Measurements from ENCODE around the gene CCDC40.

CCDC40 gene

DNA sequence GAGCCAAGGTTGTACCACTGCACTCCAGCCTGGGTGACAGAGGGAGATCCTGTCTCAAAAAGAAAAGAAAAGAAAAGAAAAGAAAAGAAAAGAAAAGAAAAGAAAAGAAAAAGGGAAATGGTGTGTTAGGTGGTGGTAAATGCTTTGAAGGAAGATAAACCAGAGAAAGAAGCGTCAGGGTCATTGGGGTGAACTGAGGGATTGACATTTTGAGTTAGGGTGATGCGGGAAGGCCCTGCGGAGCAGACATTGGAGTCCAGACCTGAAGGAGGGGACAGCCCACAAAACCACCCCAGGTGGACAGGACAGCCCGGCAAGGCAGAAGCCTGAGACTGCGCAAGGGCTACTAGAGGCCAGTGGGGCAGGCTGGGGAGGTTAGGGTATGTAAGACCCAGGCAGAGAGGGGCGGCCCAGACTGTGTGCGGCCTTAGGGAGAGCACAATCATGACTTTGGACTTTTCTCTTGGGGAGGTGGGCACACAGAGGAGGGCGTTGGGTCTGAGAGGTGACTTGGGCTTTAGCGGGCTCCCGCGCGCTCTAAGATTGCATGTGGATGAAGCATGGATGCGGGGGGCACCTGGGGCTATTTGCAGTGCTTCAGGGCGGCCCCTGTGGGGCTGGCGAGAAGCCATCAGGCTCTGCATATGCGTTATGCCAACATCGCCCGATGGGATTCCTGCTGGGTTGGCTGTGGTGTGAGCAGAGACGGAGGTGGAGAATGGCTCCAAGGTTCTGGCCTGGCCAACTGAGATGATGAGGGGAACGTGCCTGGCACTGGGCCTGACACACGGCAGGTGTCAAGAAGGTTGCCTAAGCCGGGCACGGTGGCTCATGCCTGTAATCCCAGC lies 61.6 kb downstream of the CCDC40 start:
- H3K4me3 ChIP-seq (ENCODE audit: low read length): no peak overlapping the region
- no peak for TF ChIP-seq ZNF274 (IDR thresholded peaks at IDR 0.05; ENCODE audit: low read depth, low read length)

DNA sequence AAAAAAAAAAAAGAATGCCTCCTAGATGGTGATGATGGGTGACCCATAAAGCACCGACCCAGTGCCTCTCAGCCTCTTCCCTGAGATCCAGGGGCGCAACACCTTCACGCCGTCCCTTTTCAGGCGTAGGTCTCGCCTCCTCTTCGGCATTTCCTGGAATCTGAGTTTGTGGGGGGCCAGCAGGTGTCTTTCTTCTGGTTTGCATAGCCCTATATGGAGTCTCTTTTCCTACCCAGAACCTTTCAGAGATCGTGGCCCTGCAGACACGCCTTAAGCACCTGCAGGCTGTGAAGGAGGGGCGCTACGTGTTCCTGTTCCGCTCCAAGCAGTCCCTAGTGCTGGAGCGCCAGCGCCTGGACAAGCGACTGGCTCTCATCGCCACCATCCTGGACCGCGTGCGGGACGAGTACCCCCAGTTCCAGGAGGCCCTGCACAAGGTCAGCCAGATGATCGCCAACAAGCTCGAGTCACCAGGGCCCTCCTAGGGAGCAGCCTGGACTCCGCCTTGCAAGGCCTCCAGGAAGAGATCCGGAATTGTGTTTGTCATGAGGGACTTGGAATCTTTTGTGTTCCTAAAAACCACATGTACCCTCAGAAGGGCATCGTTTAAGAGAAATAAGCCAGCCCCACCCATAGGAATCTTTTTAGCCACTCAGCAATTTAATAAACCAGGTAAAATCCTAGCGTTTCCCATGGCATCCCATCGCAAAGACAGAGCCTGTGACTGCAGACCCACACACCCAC lies 63.0 kb downstream of the CCDC40 start:
- no peak for TF ChIP-seq ZNF274 (IDR thresholded peaks at IDR 0.05; ENCODE audit: low read depth, low read length)
- H3K4me3 ChIP-seq (ENCODE audit: low read length): no peak overlapping the region

DNA sequence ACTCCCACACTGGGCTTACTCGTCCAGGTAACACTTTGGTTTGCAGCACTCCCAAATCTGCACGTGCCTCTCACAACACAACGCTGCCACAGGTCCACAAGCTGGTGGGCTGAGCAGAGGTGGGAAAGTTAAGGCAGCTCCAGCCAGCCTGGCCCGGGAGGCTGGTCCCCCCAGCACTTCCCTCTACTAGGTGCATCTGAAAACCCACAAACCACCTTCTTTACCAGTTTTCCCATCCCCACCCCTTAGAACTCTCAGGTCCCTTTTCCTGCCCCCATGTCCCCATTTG lies 63.5 kb downstream of the CCDC40 start:
- H3K4me3 ChIP-seq (ENCODE audit: low read length): no peak overlapping the region
- TF ChIP-seq ZNF274 (IDR thresholded peaks at IDR 0.05; ENCODE audit: low read depth, low read length): no peak

DNA sequence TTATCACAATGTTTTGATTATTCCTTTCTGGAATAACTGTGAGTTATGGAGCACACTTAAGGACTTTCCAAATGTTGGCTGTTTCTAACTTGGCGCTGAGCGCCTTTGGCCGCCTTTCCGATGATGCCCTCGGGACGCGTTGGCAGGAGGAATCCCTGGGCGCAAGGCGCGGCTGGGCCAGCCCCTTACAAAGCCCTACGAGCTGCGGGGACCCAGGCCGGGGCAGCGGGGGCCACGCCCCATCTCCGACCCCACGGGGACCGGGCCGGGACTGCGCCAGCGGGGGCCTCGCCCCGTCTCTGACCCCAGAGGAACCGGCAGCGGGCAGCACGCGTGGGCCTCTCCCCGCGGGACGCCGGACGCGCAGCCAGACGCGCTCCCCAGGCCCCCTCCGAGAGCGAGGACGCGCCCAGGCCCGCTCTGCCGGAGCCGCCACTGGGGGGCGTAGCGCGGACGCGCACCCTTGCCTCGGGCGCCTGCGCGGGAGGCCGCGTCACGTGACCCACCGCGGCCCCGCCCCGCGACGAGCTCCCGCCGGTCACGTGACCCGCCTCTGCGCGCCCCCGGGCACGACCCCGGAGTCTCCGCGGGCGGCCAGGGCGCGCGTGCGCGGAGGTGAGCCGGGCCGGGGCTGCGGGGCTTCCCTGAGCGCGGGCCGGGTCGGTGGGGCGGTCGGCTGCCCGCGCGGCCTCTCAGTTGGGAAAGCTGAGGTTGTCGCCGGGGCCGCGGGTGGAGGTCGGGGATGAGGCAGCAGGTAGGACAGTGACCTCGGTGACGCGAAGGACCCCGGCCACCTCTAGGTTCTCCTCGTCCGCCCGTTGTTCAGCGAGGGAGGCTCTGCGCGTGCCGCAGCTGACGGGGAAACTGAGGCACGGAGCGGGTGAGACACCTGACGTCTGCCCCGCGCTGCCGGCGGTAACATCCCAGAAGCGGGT lies 64.8 kb downstream of the CCDC40 start, which contains the start of gene GAA:
Gene GAA, plus strand, starts transcription at position 571 of the 935 bp plus-strand sequence. CDS start 3,006 bp downstream, outside the sequence.
- TF ChIP-seq ZNF274 (IDR thresholded peaks at IDR 0.05; ENCODE audit: low read depth, low read length): no peak
- peak within 1 kb of the TSS; percentile 74 for H3K4me3 ChIP-seq (ENCODE audit: low read length)

DNA sequence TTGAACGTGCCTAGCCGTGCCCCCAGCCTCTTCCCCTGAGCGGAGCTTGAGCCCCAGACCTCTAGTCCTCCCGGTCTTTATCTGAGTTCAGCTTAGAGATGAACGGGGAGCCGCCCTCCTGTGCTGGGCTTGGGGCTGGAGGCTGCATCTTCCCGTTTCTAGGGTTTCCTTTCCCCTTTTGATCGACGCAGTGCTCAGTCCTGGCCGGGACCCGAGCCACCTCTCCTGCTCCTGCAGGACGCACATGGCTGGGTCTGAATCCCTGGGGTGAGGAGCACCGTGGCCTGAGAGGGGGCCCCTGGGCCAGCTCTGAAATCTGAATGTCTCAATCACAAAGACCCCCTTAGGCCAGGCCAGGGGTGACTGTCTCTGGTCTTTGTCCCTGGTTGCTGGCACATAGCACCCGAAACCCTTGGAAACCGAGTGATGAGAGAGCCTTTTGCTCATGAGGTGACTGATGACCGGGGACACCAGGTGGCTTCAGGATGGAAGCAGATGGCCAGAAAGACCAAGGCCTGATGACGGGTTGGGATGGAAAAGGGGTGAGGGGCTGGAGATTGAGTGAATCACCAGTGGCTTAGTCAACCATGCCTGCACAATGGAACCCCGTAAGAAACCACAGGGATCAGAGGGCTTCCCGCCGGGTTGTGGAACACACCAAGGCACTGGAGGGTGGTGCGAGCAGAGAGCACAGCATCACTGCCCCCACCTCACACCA lies 65.7 kb downstream of the CCDC40 start:
- TF ChIP-seq ZNF274 (IDR thresholded peaks at IDR 0.05; ENCODE audit: low read depth, low read length): no peak
- H3K4me3 ChIP-seq (ENCODE audit: low read length): peak overlapping the region; percentile 74

DNA sequence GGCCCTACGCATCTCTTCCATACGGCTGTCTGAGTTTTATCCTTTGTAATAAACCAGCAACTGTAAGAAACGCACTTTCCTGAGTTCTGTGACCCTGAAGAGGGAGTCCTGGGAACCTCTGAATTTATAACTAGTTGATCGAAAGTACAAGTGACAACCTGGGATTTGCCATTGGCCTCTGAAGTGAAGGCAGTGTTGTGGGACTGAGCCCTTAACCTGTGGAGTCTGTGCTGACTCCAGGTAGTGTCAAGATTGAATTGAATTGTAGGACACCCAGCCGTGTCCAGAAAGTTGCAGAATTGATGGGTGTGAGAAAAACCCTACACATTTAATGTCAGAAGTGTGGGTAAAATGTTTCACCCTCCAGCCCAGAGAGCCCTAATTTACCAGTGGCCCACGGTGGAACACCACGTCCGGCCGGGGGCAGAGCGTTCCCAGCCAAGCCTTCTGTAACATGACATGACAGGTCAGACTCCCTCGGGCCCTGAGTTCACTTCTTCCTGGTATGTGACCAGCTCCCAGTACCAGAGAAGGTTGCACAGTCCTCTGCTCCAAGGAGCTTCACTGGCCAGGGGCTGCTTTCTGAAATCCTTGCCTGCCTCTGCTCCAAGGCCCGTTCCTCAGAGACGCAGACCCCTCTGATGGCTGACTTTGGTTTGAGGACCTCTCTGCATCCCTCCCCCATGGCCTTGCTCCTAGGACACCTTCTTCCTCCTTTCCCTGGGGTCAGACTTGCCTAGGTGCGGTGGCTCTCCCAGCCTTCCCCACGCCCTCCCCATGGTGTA lies 66.4 kb downstream of the CCDC40 start:
- TF ChIP-seq ZNF274 (IDR thresholded peaks at IDR 0.05; ENCODE audit: low read depth, low read length): no peak
- H3K4me3 ChIP-seq (ENCODE audit: low read length): no peak overlapping the region

DNA sequence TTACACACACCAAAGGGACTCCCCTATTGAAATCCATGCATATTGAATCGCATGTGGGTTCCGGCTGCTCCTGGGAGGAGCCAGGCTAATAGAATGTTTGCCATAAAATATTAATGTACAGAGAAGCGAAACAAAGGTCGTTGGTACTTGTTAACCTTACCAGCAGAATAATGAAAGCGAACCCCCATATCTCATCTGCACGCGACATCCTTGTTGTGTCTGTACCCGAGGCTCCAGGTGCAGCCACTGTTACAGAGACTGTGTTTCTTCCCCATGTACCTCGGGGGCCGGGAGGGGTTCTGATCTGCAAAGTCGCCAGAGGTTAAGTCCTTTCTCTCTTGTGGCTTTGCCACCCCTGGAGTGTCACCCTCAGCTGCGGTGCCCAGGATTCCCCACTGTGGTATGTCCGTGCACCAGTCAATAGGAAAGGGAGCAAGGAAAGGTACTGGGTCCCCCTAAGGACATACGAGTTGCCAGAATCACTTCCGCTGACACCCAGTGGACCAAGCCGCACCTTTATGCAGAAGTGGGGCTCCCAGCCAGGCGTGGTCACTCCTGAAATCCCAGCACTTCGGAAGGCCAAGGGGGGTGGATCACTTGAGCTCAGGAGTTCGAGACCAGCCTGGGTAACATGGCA lies 67.1 kb downstream of the CCDC40 start:
- no peak overlapping the region for H3K4me3 ChIP-seq (ENCODE audit: low read length)
- no peak for TF ChIP-seq ZNF274 (IDR thresholded peaks at IDR 0.05; ENCODE audit: low read depth, low read length)

DNA sequence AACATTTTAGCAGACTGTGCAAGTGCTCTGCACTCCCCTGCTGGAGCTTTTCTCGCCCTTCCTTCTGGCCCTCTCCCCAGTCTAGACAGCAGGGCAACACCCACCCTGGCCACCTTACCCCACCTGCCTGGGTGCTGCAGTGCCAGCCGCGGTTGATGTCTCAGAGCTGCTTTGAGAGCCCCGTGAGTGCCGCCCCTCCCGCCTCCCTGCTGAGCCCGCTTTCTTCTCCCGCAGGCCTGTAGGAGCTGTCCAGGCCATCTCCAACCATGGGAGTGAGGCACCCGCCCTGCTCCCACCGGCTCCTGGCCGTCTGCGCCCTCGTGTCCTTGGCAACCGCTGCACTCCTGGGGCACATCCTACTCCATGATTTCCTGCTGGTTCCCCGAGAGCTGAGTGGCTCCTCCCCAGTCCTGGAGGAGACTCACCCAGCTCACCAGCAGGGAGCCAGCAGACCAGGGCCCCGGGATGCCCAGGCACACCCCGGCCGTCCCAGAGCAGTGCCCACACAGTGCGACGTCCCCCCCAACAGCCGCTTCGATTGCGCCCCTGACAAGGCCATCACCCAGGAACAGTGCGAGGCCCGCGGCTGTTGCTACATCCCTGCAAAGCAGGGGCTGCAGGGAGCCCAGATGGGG lies 68.0 kb downstream of the CCDC40 start:
- H3K4me3 ChIP-seq (ENCODE audit: low read length): no peak overlapping the region
- TF ChIP-seq ZNF274 (IDR thresholded peaks at IDR 0.05; ENCODE audit: low read depth, low read length): no peak

DNA sequence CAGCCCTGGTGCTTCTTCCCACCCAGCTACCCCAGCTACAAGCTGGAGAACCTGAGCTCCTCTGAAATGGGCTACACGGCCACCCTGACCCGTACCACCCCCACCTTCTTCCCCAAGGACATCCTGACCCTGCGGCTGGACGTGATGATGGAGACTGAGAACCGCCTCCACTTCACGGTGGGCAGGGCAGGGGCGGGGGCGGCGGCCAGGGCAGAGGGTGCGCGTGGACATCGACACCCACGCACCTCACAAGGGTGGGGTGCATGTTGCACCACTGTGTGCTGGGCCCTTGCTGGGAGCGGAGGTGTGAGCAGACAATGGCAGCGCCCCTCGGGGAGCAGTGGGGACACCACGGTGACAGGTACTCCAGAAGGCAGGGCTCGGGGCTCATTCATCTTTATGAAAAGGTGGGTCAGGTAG lies 68.5 kb downstream of the CCDC40 start:
- H3K4me3 ChIP-seq (ENCODE audit: low read length): no peak overlapping the region
- no peak for TF ChIP-seq ZNF274 (IDR thresholded peaks at IDR 0.05; ENCODE audit: low read depth, low read length)

DNA sequence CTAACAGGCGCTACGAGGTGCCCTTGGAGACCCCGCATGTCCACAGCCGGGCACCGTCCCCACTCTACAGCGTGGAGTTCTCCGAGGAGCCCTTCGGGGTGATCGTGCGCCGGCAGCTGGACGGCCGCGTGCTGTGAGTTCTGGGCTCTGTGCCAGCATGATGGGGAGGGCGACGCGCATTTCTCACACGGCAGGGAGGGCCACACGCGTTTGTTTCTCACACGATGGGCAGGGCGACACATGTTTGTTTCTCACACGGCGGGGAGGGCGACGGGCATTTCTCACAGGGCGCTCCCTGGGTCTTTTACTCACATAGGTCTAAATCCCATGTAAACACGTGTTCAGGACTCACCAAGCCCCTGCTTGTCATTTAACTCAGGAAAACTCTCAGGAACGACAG lies 69.3 kb downstream of the CCDC40 start:
- no peak for TF ChIP-seq ZNF274 (IDR thresholded peaks at IDR 0.05; ENCODE audit: low read depth, low read length)
- no peak overlapping the region for H3K4me3 ChIP-seq (ENCODE audit: low read length)

DNA sequence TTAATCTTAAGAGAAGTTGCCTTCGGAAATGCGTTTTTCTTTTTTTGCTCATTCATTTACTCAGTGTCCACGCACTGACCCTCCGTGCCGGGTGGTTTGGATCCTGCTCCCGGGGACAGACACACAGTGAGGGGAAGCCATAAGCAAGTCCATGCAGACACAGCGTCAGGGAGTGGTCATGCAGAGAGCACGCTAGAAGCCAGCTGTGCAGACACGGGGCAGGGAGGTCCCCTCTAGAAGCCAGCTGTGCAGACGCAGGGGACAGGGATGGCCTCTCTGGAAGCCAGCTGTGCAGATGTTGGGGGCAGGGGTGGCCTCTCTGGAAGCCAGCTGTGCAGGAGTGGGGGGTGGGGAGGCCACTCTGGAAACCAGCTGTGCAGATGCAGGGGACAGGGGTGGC lies 69.7 kb downstream of the CCDC40 start:
- no peak for TF ChIP-seq ZNF274 (IDR thresholded peaks at IDR 0.05; ENCODE audit: low read depth, low read length)
- H3K4me3 ChIP-seq (ENCODE audit: low read length): no peak overlapping the region

DNA sequence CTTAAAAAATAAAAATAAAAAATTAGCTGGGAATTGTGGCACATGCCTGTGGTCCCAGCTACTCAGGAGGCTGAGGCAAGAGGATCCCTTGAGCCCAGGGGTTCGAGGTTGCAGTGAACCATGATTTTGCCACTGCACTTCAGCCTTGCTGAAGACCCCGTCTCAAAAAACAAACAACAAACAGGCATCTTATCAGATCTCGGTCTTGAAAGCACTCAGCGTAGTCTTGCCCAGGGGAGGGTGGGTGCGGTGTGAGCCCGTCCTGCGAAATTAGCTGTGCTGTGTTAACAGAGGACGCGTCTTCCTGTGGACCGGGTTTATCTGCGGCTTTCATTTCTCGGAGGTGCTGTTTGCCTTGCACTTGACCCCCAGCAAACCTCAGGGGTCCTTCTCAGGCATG lies 70.3 kb downstream of the CCDC40 start:
- TF ChIP-seq ZNF274 (IDR thresholded peaks at IDR 0.05; ENCODE audit: low read depth, low read length): no peak
- no peak overlapping the region for H3K4me3 ChIP-seq (ENCODE audit: low read length)
